HPDE6-E6E7 (cell line): Measurements from ENCODE around the gene VWF.

Experiments used
- DNase-seq: peaks from one replicate; pipeline ENCODE4 v3.0.0; 2011; ENCODE audit warnings: missing footprints; ENCODE audit errors: extremely low spot score

Gene VWF

GRCh38 chr12:5912437-5913334, 211.8 kb downstream of the VWF start:
- no peak for DNase-seq

GRCh38 chr12:5912011-5912410, 212.5 kb downstream of the VWF start:
- no peak for DNase-seq

- DNase-seq, result no peak
Observed at GRCh38 chr12:5910790-5911548, 213.5 kb downstream of the VWF start.

- DNase-seq, result no peak
Observed at GRCh38 chr12:5909560-5909959, 214.9 kb downstream of the VWF start.

- DNase-seq, result no peak
Observed at GRCh38 chr12:5908251-5908650, 216.2 kb downstream of the VWF start.

GRCh38 chr12:5907807-5908206, 216.7 kb downstream of the VWF start:
- no peak for DNase-seq

GRCh38 chr12:5905757-5906156, 218.7 kb downstream of the VWF start:
- DNase-seq, result no peak

- DNase-seq, result no peak
Observed at GRCh38 chr12:5904969-5905368, 219.5 kb downstream of the VWF start.

- no peak for DNase-seq
Observed at GRCh38 chr12:5904441-5904840, 220.0 kb downstream of the VWF start.

GRCh38 chr12:5902736-5903135, 221.7 kb downstream of the VWF start:
- DNase-seq, result no peak

GRCh38 chr12:5901416-5901815, 223.1 kb downstream of the VWF start:
- no peak for DNase-seq

GRCh38 chr12:5900533-5901205, 223.8 kb downstream of the VWF start:
- no peak for DNase-seq

- DNase-seq, result no peak
Observed at GRCh38 chr12:5900076-5900475, 224.4 kb downstream of the VWF start.

- no peak for DNase-seq
Observed at GRCh38 chr12:5899675-5900074, 224.8 kb downstream of the VWF start.

- DNase-seq, result no peak
Observed at GRCh38 chr12:5898874-5899273, 225.6 kb downstream of the VWF start.
